Amniotic epithelial cell (primary cell): Measurements from ENCODE around the gene FBXL7.

Source experiments
- DNase-seq: peaks from one replicate; pipeline ENCODE4 v3.0.0-alpha.2; 2010; ENCODE audit warnings: low read depth

The FBXL7 gene

GRCh38 chr5:15579193-15579990 is 79.4 kb downstream of the FBXL7 start:
- peak; percentile 41 for DNase-seq

- DNase-seq, result no peak
Measured at GRCh38 chr5:15584528-15584927, 84.5 kb downstream of the FBXL7 start.

- peak; percentile 24 for DNase-seq
Measured at GRCh38 chr5:15585128-15585527, 85.1 kb downstream of the FBXL7 start.

- DNase-seq, result no peak
Measured at GRCh38 chr5:15585841-15586591, 86.0 kb downstream of the FBXL7 start.

GRCh38 chr5:15587916-15588315 is 87.9 kb downstream of the FBXL7 start:
- DNase-seq, result peak; percentile 59

- DNase-seq, result no peak
Measured at GRCh38 chr5:15592728-15593127, 92.7 kb downstream of the FBXL7 start.

- DNase-seq, result no peak
Measured at GRCh38 chr5:15594977-15595568, 95.1 kb downstream of the FBXL7 start.

GRCh38 chr5:15595929-15596328 is 95.9 kb downstream of the FBXL7 start:
- no peak for DNase-seq

GRCh38 chr5:15596936-15597335 is 97.0 kb downstream of the FBXL7 start:
- DNase-seq, result no peak

GRCh38 chr5:15597804-15598203 is 97.8 kb downstream of the FBXL7 start:
- no peak for DNase-seq

GRCh38 chr5:15598294-15598902 is 98.4 kb downstream of the FBXL7 start:
- DNase-seq, result no peak

- DNase-seq, result peak; percentile 91
Measured at GRCh38 chr5:15600035-15600434, 100.1 kb downstream of the FBXL7 start.

GRCh38 chr5:15601274-15601673 is 101.3 kb downstream of the FBXL7 start:
- peak; percentile 43 for DNase-seq

GRCh38 chr5:15601853-15602252 is 101.9 kb downstream of the FBXL7 start:
- DNase-seq, result no peak

- peak; percentile 64 for DNase-seq
Measured at GRCh38 chr5:15604986-15605385, 105.0 kb downstream of the FBXL7 start.

GRCh38 chr5:15606197-15606596 is 106.2 kb downstream of the FBXL7 start:
- no peak for DNase-seq

- peak; percentile 32 for DNase-seq
Measured at GRCh38 chr5:15607076-15607475, 107.1 kb downstream of the FBXL7 start.

- DNase-seq, result no peak
Measured at GRCh38 chr5:15609076-15609725, 109.2 kb downstream of the FBXL7 start.

- DNase-seq, result no peak
Measured at GRCh38 chr5:15610216-15610615, 110.2 kb downstream of the FBXL7 start.

GRCh38 chr5:15611008-15611407 is 111.0 kb downstream of the FBXL7 start:
- DNase-seq, result no peak

- DNase-seq, result no peak
Measured at GRCh38 chr5:15612915-15613635, 113.1 kb downstream of the FBXL7 start.
